MCF 10A (cell line): ENCODE measurements around the gene CSNK1A1L. TPM values are rescaled to one million over a fixed set of nuclear protein-coding genes. Genes with fewer than 3 reads are reported as not detected.
A peak's percentile ranks its signal among the peaks of the same experiment; 100 is the strongest.

Source experiments
- BruUV-seq: library from RNA; stranded (reverse); fragments of 400-500 nt; replicated peaks from 2 replicates; lab custom pipeline; 2021; lab: Mats Ljungman, UMichigan
- CTCF ChIA-PET: fragments of 300-600 bp; sonication (Branson Sonifier 250); formaldehyde crosslinking; extraction: SDS; loops from one replicate; lab custom pipeline; 2021; ENCODE audit warnings: antibody characterized with exemption, inconsistent platforms; lab: Yijun Ruan, JAX
- POLR2A ChIA-PET: fragments of 300-600, 350-650 bp; sonication (Branson Sonifier 250); formaldehyde crosslinking; extraction: SDS; loops from one replicate; lab custom pipeline; 2020; ENCODE audit warnings: antibody characterized with exemption, inconsistent platforms; lab: Yijun Ruan, JAX
- DNase-seq: peaks from one replicate; pipeline ENCODE4 v3.0.0-alpha.2; 2018; ENCODE audit not compliant: unreplicated experiment
- H3K27ac Mint-ChIP-seq: one replicate; pipeline ENCODE4 v1.8.0; 2022; ENCODE audit warnings: mild to moderate bottlenecking, low read depth, mixed read lengths; ENCODE audit not compliant: unreplicated experiment
- H3K27me3 Mint-ChIP-seq: one replicate; pipeline ENCODE4 v1.8.0; 2022; ENCODE audit warnings: mixed read lengths; ENCODE audit not compliant: insufficient read depth, unreplicated experiment
- H3K36me3 Mint-ChIP-seq: one replicate; pipeline ENCODE4 v1.8.0; 2022; ENCODE audit warnings: mild to moderate bottlenecking, moderate library complexity, mixed read lengths; ENCODE audit not compliant: insufficient read depth, unreplicated experiment
- H3K4me1 Mint-ChIP-seq: one replicate; pipeline ENCODE4 v1.8.0; 2022; ENCODE audit warnings: mixed read lengths; ENCODE audit not compliant: insufficient read depth, unreplicated experiment
- H3K4me3 Mint-ChIP-seq: one replicate; pipeline ENCODE4 v1.8.0; 2022; ENCODE audit warnings: mild to moderate bottlenecking, moderate library complexity, mixed read lengths; ENCODE audit not compliant: unreplicated experiment
- H3K9me3 Mint-ChIP-seq: one replicate; pipeline ENCODE4 v1.8.0; 2022; ENCODE audit warnings: mixed read lengths; ENCODE audit not compliant: unreplicated experiment
- CTCF ChIP-seq: fragments of 200-600 bp; IDR thresholded peaks from one replicate; pipeline ENCODE4 v1.8.0; 2022; ENCODE audit warnings: antibody characterized with exemption, mild to moderate bottlenecking; ENCODE audit not compliant: unreplicated experiment
- intact Hi-C: fragments of 100-400 bp; cut with micrococcal nuclease; formaldehyde crosslinking; loops from 2 replicates; pipeline ENCODE4 v1.14.1; 2022
- total RNA-seq: library from RNA; stranded (reverse); gene quantifications from 2 replicates; pipeline ENCODE4 v1.2.3, GENCODE V29; 2022

CSNK1A1L gene
- total RNA-seq, 1 experiment from 2014 or later, result not detected

- no TSS peak for BruUV-seq
- DNase-seq, result no peak
- Mint-ChIP-seq H3K4me3 (no peak overlapping the region), H3K4me1 (no peaks in the 10 kb centered on the region), H3K9me3 (no peaks in the 10 kb centered on the region), H3K27me3 (no peaks in the 10 kb centered on the region), H3K36me3 (no peaks in the 10 kb centered on the region), H3K27ac (no peak overlapping the region)
- TF ChIP-seq CTCF, result no peak
- intact Hi-C loops, result loop anchor here (5.0 kb wide), 1 partner anchor 211 kb away; no protein-coding TSS in a partner anchor
- ChIA-PET POLR2A (interaction anchor here (0.6 to 1.2 kb wide), 5 partner anchors 9 to 526 kb away, joined by 3 to 4 read pairs (median 3); partner anchors contain the start of genes EXOSC8 and SUPT20H), CTCF (interaction anchor here (0.5 to 0.6 kb wide), 3 partner anchors 9 to 712 kb away, joined by 3 read pairs; no protein-coding TSS in a partner anchor)
These were observed 37.6 kb downstream of the CSNK1A1L start for GRCh38 chr13:37067874-37068273.

- Mint-ChIP-seq H3K36me3 (no peaks in the 10 kb centered on the region), H3K4me1 (no peaks in the 10 kb centered on the region), H3K9me3 (no peaks in the 10 kb centered on the region), H3K4me3 (no peak overlapping the region), H3K27me3 (no peaks in the 10 kb centered on the region), H3K27ac (no peak overlapping the region)
- POLR2A ChIA-PET, result no interaction called here
- no peak for DNase-seq
- no peak for TF ChIP-seq CTCF
- intact Hi-C loops, result loop anchor here (5.0 kb wide), 1 partner anchor 209 kb away; no protein-coding TSS in a partner anchor
- BruUV-seq, result no TSS peak
- CTCF ChIA-PET, result no interaction called here
These were observed 39.5 kb downstream of the CSNK1A1L start for GRCh38 chr13:37065890-37066526.

- DNase-seq, result no peak
These were observed 45.6 kb downstream of the CSNK1A1L start for GRCh38 chr13:37059848-37060192.

More at GRCh38 chr13:37059848-37060192, 45.6 kb downstream of the CSNK1A1L start:
- Mint-ChIP-seq H3K4me3 (peak overlapping the region; percentile 81), H3K9me3 (no peaks in the 10 kb centered on the region), H3K27me3 (no peaks in the 10 kb centered on the region), H3K36me3 (peaks cover 10% of the 10 kb centered on the region), H3K4me1 (peaks cover 4% of the 10 kb centered on the region), H3K27ac (peak overlapping the region; percentile 97)
- no TSS peak for BruUV-seq
- intact Hi-C loops, result loop anchor here (2.0 kb wide), 1 partner anchor 61 kb away; the partner anchor contains the start of gene ALG5
- ChIA-PET CTCF (interaction anchor here (0.6 to 0.9 kb wide), 2 partner anchors 15 to 571 kb away, joined by 3 read pairs; no protein-coding TSS in a partner anchor), POLR2A (interaction anchor here (0.6 to 4.8 kb wide), 14 partner anchors 9 to 1977 kb away, joined by 3 to 28 read pairs (median 3); partner anchors contain the start of gene PROSER1)
- no peak for TF ChIP-seq CTCF
